ENCODE results near the gene ASTN2.

DNA sequence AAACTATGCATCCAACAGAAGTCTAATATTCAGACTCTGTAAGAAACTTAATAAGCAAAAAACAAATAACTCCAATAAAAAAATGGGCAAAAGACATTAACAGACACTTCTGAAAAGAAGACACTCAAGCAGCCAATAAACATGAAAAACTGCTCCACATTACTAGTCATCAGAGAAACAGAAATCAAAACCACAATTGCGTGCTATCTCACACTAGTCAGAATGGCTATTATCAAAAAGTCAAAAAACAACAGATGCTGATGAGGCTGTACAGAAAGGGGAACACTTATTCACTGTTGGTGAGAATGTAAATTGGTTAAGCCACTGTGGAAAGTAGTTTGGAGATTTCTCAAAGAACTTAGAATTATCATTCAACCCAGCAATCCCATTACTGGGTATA is 829.0 kb downstream of the ASTN2 start:
- TF ChIP-seq, protein P1, sequence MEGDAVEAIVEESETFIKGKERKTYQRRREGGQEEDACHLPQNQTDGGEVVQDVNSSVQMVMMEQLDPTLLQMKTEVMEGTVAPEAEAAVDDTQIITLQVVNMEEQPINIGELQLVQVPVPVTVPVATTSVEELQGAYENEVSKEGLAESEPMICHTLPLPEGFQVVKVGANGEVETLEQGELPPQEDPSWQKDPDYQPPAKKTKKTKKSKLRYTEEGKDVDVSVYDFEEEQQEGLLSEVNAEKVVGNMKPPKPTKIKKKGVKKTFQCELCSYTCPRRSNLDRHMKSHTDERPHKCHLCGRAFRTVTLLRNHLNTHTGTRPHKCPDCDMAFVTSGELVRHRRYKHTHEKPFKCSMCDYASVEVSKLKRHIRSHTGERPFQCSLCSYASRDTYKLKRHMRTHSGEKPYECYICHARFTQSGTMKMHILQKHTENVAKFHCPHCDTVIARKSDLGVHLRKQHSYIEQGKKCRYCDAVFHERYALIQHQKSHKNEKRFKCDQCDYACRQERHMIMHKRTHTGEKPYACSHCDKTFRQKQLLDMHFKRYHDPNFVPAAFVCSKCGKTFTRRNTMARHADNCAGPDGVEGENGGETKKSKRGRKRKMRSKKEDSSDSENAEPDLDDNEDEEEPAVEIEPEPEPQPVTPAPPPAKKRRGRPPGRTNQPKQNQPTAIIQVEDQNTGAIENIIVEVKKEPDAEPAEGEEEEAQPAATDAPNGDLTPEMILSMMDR (IDR thresholded peaks at IDR 0.05): no peak
- TF ChIP-seq POLR2A (IDR thresholded peaks at IDR 0.05): no peak
- TF ChIP-seq EP300 (IDR thresholded peaks at IDR 0.05): no peak
